Measurements from ENCODE around the gene IGF2BP2. TPM values are rescaled to one million over a fixed set of nuclear protein-coding genes. Genes with fewer than 3 reads are reported as not detected.

IGF2BP2 gene
- total RNA-seq, 1 donor from 2014 or later = 9.8 TPM

- Histone ChIP-seq H3K36me3 (no peaks in the 10 kb centered on the region), H3K9me3 (no peaks in the 10 kb centered on the region), H3K27ac (no peak overlapping the region), H3K27me3 (no peaks in the 10 kb centered on the region), H3K4me3 (no peak overlapping the region), H3K4me1 (no peaks in the 10 kb centered on the region)
- DNase-seq (ENCODE audit: extremely low spot score in 2 of 2) = no peak
- intact Hi-C loops (cut with DNase I) = no loop called here
- TF ChIP-seq POLR2AphosphoS5 (IDR thresholded peaks at IDR 0.05; ENCODE audit: insufficient read depth in 1 of 2, low read depth in 1 of 2) (no peak), POLR2A (IDR thresholded peaks at IDR 0.05) (no peak)
- TF ChIP-seq, protein P1, sequence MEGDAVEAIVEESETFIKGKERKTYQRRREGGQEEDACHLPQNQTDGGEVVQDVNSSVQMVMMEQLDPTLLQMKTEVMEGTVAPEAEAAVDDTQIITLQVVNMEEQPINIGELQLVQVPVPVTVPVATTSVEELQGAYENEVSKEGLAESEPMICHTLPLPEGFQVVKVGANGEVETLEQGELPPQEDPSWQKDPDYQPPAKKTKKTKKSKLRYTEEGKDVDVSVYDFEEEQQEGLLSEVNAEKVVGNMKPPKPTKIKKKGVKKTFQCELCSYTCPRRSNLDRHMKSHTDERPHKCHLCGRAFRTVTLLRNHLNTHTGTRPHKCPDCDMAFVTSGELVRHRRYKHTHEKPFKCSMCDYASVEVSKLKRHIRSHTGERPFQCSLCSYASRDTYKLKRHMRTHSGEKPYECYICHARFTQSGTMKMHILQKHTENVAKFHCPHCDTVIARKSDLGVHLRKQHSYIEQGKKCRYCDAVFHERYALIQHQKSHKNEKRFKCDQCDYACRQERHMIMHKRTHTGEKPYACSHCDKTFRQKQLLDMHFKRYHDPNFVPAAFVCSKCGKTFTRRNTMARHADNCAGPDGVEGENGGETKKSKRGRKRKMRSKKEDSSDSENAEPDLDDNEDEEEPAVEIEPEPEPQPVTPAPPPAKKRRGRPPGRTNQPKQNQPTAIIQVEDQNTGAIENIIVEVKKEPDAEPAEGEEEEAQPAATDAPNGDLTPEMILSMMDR (IDR thresholded peaks at IDR 0.05) = no peak
These were observed 139.4 kb downstream of the IGF2BP2 start for GRCh38 chr3:185685231-185686035.

GRCh38 chr3:185680231-185680630 is 144.6 kb downstream of the IGF2BP2 start:
- Histone ChIP-seq H3K9me3 (no peaks in the 10 kb centered on the region), H3K4me3 (no peak overlapping the region), H3K4me1 (no peaks in the 10 kb centered on the region), H3K36me3 (no peaks in the 10 kb centered on the region), H3K27ac (no peak overlapping the region), H3K27me3 (no peaks in the 10 kb centered on the region)
- TF ChIP-seq POLR2A (IDR thresholded peaks at IDR 0.05) = no peak
- no peak for TF ChIP-seq POLR2AphosphoS5 (IDR thresholded peaks at IDR 0.05; ENCODE audit: insufficient read depth in 1 of 2, low read depth in 1 of 2)
- TF ChIP-seq, protein P1 (IDR thresholded peaks at IDR 0.05) = no peak
- intact Hi-C loops (cut with DNase I) = no loop called here
- no peak for DNase-seq (ENCODE audit: extremely low spot score in 2 of 2)

DNA sequence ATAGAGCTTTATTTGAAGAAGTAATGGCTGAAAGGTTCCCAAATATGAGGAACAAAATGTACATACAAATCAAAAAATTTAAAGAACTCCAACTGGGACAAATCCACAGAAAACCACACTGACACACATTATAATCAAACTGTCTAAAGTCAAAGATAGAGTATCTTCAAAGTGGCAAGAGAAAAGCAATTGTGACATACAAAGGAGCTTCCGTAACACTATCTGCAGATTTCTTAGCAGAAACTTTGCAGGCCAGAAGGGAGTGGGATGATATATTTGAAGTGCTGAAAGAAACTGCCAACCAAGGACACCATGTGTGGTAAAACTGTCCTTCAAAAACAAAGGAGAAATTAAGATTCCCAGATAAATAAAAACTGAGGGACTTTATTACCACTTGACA is 146.8 kb downstream of the IGF2BP2 start:
- DNase-seq (ENCODE audit: extremely low spot score in 2 of 2) = no peak
- peaks cover 0 to 6% of the 10 kb centered on the region in 2 donors for H3K36me3 ChIP-seq
- no peaks in the 10 kb centered on the region for H3K9me3 ChIP-seq
- H3K27me3 ChIP-seq = no peaks in the 10 kb centered on the region
- no peaks in the 10 kb centered on the region for H3K4me1 ChIP-seq
- intact Hi-C loops (cut with DNase I) = loop anchor here (5.0 kb wide), 1 partner anchor 594 kb away; no protein-coding TSS in a partner anchor
- TF ChIP-seq, protein P1 (IDR thresholded peaks at IDR 0.05) = no peak
- TF ChIP-seq POLR2A (IDR thresholded peaks at IDR 0.05) (no peak), POLR2AphosphoS5 (IDR thresholded peaks at IDR 0.05; ENCODE audit: insufficient read depth in 1 of 2, low read depth in 1 of 2) (no peak)
- no peak overlapping the region for H3K27ac ChIP-seq
- no peak overlapping the region for H3K4me3 ChIP-seq

DNA sequence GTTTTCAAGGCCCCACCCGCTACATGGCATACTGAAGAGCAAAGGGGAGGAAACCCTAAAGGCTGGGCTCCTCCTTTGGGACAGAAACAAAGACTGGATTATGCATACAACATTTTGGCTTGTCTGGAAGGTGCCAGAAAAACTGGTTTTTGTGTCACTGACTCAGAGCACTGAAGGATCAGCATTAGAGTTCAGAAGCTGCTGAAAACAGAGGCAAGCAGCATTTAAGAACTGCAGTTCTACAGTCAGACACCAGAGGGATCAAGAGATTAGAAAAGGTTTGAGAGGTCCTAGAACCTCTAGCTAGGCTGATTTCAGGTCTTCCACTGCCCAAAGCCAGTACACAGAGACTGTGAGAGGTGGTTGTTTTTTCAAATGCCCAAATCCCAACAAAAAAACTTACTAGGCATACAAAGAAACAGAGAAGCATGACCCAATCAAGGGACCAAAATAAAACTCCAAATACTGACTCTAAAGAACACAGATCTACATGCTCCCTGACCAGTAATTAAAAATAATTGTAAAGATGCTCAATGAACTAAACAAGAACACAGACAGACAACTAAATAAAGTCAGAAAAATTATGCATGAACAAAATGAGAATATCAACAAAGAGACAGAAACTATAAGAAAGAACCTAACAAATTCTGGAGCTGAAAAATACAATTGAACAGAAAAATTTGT is 147.6 kb downstream of the IGF2BP2 start:
- H3K9me3 ChIP-seq = no peaks in the 10 kb centered on the region
- no peaks in the 10 kb centered on the region for H3K4me1 ChIP-seq
- no peak overlapping the region for H3K4me3 ChIP-seq
- no peaks in the 10 kb centered on the region for H3K27me3 ChIP-seq
- H3K36me3 ChIP-seq = peaks cover 0 to 6% of the 10 kb centered on the region in 2 donors
- TF ChIP-seq POLR2AphosphoS5 (IDR thresholded peaks at IDR 0.05; ENCODE audit: insufficient read depth in 1 of 2, low read depth in 1 of 2) (peak in 1 of 2 donors; percentile 91), POLR2A (IDR thresholded peaks at IDR 0.05) (no peak)
- TF ChIP-seq, protein P1 (IDR thresholded peaks at IDR 0.05) = peak in 2 of 3 experiments; percentile 38 to 39
- no peak overlapping the region for H3K27ac ChIP-seq
- intact Hi-C loops (cut with DNase I) = loop anchor here (5.0 kb wide), 1 partner anchor 595 kb away; no protein-coding TSS in a partner anchor
- DNase-seq (ENCODE audit: extremely low spot score in 2 of 2) = no peak
